ENCODE results near the gene ELMO1.

DNA sequence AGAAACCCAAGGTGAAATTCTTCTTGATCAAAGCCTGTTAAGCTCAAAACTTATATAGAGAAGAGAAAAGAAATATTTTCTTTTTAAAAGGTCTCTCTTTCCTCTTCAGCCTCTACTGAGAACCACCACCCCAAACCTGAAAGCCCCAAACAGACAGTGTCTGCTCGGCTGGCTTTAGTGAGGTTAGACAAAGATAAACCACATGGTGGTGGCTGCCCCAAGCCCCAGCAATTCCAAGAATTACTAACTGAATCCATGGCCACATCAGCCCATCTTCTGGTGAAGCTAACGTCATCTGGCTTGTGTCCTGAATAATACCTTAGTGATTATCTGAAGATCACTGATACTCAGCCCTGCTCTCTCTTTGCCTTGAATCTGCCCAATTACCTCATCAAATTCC, 275.0 kb downstream of the ELMO1 start:
- TF ChIP-seq, protein P1, sequence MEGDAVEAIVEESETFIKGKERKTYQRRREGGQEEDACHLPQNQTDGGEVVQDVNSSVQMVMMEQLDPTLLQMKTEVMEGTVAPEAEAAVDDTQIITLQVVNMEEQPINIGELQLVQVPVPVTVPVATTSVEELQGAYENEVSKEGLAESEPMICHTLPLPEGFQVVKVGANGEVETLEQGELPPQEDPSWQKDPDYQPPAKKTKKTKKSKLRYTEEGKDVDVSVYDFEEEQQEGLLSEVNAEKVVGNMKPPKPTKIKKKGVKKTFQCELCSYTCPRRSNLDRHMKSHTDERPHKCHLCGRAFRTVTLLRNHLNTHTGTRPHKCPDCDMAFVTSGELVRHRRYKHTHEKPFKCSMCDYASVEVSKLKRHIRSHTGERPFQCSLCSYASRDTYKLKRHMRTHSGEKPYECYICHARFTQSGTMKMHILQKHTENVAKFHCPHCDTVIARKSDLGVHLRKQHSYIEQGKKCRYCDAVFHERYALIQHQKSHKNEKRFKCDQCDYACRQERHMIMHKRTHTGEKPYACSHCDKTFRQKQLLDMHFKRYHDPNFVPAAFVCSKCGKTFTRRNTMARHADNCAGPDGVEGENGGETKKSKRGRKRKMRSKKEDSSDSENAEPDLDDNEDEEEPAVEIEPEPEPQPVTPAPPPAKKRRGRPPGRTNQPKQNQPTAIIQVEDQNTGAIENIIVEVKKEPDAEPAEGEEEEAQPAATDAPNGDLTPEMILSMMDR (IDR thresholded peaks at IDR 0.05) = no peak
- TF ChIP-seq POLR2A (IDR thresholded peaks at IDR 0.05) = no peak

Measured in heart left ventricle (tissue), 13 donors.